ENCODE results near the gene CPPED1.

DNA sequence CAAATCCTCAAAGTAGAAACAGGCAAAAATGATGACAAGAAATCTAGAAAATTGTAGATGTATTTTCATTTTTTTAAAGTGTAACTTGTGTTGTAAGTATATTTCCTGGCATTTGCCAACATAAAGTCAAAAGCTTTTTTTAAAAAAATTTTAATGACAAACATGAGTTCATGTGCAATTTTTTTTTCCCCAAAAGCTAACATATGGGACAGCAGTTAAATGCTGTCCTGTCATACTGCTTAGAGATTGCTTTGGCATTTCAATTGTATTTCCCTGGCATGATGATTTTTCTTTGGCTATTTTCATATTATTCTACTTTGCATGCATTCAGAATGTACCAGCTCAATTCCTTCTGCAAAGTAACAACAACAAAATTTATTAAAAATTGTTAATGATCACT is 24.5 kb upstream of the CPPED1 start:
- TF ChIP-seq POLR2AphosphoS5 (IDR thresholded peaks at IDR 0.05) (no peak), POLR2A (IDR thresholded peaks at IDR 0.05) (no peak), EP300 (IDR thresholded peaks at IDR 0.05; ENCODE audit: low read depth) (no peak)
- TF ChIP-seq, protein P1, sequence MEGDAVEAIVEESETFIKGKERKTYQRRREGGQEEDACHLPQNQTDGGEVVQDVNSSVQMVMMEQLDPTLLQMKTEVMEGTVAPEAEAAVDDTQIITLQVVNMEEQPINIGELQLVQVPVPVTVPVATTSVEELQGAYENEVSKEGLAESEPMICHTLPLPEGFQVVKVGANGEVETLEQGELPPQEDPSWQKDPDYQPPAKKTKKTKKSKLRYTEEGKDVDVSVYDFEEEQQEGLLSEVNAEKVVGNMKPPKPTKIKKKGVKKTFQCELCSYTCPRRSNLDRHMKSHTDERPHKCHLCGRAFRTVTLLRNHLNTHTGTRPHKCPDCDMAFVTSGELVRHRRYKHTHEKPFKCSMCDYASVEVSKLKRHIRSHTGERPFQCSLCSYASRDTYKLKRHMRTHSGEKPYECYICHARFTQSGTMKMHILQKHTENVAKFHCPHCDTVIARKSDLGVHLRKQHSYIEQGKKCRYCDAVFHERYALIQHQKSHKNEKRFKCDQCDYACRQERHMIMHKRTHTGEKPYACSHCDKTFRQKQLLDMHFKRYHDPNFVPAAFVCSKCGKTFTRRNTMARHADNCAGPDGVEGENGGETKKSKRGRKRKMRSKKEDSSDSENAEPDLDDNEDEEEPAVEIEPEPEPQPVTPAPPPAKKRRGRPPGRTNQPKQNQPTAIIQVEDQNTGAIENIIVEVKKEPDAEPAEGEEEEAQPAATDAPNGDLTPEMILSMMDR (IDR thresholded peaks at IDR 0.05): no peak

Measured in transverse colon (tissue), 4 donors.